Dermis blood vessel endothelial cell (primary cell): ENCODE results near the gene SLC22A5. TPM values are rescaled to one million over a fixed set of nuclear protein-coding genes. Genes with fewer than 3 reads are reported as not detected.

Experiments used
- DNase-seq: peaks from one replicate; pipeline ENCODE4 v3.0.0; 2010
- total RNA-seq: library from RNA; depleted of rRNA; stranded (reverse); fragments of >200 nt; gene quantifications from 2 replicates; pipeline ENCODE4 v1.2.3, GENCODE V29; 2014

SLC22A5 gene
- total RNA-seq, 1 donor from 2014 or later = 4.8 TPM

DNA sequence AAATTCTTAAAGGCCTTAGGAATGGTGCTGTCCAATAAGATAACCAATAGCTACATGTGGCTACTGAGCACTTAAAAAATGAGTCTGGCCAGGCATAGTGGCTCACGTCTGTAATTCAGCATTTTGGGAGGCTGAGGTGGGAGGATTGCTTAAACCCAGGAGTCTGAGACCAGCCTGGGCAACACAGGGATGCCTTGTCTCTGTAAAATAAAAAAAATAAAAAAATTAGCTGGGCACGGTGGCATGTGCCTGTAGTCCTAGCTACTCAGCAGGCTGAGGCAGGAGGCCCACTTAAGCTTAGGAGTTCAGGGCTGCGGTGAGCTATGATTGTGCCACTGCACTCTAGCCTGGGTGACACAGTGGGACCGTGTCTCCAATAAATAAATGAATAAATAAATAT, 1.3 kb upstream of the SLC22A5 start:
- no peak for DNase-seq

DNA sequence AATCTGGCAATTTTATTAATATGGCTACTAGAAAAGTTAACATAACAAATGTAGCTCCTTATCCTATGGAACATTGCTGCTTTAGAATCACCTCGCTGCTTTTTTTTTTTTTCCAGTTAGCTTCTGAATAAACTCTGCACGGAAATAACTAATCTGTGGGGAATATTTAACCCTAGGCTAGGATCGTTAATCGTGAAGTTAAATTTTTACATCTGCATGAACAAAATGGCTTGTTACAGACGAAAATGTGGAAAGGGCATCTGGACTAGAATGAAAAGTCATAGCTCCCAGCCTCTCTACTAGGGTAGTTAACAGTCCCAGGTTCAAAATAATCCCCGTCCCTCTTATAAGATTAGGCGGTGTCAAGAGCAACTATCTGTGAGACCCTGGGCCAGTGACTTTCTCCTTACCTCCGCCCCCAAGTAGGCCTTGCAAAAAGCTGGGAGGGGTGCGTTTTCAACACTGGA, 470 bp upstream of the SLC22A5 start:
- no peak for DNase-seq

DNA sequence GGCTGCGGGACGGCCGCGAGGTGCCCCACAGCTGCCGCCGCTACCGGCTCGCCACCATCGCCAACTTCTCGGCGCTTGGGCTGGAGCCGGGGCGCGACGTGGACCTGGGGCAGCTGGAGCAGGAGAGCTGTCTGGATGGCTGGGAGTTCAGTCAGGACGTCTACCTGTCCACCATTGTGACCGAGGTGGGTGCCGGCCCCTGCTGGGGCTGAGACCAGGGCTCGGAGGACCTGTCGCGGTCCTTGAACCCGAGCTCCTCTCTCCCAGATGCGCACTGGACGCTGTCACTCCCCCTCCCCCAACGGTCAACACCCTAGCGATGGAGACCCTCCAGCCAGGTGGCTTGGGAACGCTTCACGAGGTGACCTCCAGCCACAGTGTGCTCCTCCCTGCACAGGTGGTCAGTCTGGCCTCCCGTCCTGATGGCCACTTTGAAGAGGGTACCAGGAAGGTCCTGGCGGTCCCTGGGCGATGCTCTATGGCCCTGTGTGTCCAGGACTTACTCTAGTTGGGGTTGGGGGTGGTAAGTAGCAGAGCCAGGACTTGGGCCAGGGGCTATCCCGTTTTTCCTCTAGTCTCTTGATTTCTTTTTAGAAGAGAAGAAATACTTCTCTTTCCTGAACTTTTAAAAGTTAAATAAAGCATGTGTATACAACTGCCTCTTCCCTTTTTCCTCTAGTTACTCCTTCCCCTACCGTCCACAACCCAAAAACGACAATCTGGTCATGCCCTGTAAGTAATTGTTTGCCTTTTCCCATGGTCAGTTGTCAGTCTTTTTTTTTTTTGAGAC, 866 bp downstream of the SLC22A5 start:
- DNase-seq = no peak

DNA sequence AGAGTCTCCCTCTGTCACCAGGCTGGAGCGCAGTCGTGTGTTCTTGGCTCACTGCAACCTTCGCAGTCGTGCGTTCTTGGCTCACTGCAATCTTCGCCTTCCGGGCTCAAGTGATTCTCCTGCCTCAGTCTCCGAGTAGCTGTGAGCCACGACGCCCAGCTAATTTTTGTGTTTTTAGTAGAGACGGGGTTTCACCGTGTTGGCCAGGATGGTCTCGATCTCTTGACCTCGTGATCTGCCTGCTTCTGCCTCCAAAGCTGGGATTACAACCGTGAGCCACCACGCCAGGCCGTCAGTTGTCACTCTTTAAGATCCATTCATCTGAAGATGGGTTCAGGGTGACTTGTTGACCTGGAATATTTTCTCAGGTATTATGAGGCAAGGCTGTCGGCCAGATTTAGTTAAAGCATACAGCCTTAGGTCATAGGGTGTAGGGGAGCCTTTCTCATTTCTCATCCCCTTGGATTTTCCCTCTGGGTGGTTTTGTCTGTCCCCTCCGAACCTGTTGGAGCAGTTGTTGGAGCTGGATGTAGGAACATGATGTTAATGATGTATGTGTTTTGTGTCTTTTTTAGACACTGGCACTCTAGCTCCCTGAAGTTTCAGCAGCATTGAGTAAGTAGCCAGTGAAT, 1.6 kb downstream of the SLC22A5 start:
- no peak for DNase-seq

DNA sequence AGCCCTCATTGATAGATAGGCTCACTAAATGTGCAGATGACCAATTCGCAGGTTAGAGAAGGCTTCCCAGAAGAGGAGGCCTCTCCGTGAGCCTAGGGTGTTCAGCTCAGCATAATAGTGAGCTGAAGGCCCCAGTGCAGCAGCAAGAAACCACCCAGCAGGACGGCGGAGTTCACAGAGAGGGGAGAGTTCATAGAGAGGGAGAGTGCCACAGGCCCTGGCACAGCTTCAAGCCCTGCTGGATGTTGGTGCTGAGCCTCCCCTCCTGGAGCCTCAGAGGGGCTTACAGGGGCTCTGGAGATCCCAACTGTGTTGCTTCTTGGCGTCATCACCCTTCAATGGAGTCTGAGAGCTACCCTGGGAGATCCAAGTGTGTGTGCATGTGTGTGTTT, 2.1 kb downstream of the SLC22A5 start:
- DNase-seq = no peak

DNA sequence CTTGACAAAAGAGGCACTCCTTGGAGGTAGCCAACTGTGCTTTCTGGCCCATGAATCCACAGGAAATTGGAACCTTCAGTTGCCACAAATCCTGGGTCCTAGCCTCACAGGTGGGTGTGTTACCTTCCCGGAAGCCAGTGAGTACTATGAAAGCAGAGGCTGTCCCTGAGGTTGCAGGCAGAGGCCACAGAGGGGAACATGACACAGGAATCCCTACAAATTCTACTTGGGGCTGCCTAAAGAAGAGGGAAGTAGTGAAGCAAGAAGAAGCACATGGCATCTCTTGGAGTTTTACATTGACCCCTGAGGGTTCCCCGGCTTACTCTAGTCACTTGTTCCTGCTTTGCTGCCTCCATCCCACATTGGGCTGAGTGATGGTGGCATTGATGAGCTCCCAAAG, 2.6 kb downstream of the SLC22A5 start:
- no peak for DNase-seq

DNA sequence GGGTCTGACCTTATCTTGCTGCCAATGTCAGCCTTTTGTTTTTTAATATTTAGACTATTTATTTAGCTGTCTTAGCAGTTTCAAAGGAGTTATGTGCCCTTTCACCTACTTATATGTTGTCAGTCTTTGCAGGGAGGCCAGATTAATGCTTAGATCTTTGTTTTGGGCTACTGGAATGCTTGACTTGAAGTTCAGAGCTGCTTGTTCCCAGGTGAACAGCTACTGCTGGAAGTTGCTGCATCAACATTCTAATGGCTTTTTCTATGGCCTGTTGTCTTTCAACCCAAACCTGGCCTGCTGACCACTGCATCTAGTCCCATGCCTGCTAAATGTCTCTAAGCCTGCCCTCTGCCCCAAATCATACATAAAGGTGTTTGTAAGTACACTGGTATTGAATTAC, 3.0 kb downstream of the SLC22A5 start:
- DNase-seq = no peak

DNA sequence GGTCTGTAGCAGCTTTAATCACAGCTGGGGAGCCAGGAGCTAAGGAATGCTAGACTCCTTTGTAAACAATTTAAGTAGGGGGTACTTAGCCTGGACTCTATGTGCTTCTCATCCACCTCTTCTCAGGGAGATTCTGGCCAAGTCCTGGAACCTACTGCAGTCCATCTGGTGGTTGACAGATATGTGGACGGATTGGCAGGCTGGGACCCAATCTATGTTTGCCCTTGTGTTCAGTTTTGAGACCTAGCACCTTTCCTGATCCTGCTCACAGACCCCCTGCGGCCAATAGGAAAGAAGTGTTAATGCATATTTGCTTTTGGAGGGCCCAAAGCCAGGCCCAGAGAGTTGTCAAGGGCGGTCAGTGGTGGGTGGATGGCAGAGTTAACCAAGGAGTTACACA, 6.4 kb downstream of the SLC22A5 start:
- DNase-seq = no peak

DNA sequence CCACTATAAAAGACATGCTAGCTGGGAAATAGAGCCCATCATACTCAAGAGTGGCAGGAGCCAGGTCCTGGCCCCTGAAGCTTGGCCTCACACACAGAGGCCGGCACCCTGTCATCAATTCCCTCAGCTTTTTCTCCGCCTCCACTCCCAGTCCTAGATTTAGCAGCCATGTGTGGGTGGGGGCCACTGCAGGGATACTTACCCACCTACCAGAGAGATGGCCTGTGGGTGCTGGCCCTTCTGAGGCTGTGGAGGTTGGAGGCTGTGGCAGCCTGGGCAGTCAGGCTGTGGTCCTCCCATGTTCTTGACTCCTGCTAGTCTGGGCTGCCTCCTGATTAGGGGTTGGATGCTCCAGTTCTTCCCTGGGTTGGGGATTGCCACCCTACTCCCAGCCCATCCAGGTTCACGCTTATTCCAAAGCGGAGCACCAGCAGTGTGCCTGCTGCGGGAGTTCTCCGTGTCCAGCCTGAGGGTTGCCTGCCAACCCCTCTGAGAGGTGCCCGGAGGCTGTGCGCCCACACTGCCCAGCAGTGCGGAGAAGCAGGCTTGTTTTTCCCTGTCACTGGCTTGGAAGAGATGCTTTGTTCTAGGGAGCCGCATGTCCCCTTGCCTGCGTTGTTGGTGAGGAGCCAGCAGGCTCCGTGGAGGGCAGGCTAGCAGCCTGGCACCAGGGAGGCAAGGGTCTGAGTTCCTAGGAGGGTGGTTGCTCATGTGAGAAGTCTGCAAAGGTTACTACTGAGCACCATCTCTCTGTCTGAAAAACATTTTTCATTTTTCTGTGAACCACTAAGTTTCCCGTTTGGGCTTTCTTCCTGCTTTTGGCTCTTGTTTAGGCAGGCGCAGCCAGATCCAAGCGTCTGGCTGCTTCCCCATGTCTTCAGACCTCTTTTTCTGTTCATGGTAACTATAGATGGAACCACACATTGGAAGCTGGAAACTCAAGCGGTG, 7.5 kb downstream of the SLC22A5 start:
- DNase-seq = no peak

DNA sequence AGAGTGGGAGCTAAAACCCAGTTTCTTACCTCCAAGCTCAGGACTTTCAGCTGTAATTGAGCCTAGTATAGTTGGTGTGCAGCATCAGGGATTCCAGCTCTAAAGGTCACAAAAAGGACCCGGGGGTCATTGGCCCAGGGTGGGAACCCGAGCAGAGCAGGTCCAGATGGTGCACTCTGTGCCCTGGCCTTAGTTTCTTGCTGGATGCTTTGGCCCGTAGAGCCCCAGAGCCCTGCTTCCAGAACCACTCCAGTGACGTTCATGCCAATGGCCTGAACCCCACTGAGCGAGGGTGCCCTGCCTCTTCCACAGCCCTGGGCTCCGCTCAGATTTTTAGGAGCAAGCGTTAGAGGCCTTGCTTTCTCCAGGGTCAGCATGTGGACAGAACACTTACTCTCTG, 8.2 kb downstream of the SLC22A5 start:
- DNase-seq = no peak

DNA sequence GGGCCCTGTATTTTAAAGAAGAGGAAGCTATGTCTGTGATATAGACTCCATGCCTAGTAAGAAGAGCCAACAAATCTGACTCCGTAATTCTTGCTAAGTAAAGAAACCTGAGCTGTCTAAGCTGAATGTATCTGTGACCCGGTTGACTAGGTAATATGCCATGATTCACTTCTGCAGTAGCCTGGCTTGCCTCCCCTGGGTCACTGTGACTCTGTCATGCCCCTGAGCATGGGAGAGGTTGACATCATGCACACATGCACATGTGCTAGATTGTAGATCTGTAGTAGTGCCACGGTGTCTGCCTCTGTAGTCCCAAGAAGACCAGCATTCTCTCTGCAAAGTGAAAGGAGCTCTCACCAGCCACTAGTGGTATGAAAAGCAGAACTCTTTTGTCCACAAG, 9.1 kb downstream of the SLC22A5 start:
- no peak for DNase-seq

DNA sequence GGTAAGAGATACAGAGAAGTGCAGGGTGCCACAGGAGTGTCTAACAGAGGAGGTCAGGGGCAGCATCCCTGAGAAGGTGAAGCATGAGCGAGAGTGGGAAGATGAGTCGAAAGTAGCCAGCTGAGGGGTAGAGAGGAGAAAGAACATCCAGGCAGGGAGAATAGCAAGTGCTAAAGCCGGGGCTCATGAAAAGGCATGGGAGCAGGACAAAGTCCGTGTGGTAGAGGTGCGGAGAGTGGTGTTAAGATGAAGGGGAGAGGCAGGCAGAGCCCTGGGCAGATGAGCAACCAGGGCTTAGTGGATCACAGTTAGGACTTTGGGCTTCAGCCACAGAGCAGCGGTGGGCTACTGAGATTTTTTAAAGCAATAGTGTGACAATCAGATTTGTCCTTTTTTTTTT, 10.5 kb downstream of the SLC22A5 start:
- DNase-seq = no peak

DNA sequence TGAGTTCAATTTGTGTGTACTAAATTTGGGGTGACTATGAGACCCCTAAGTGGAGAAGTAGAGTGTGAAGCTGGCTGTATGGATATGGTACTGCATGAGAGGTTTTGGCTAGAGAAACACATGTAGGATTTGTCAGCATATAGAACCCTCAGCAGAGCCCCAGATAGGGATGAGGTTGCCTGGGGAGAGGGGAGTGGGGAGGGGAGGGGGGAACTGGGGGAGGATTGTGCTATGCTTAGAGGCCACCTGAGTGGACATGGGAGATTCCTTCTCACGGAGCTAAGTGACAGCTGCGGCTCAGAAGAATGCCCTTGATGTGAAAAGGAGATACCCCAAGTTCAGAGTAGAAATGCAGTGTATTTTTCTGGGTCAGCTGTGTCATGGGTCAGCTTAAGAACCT, 11.2 kb downstream of the SLC22A5 start:
- DNase-seq = no peak

DNA sequence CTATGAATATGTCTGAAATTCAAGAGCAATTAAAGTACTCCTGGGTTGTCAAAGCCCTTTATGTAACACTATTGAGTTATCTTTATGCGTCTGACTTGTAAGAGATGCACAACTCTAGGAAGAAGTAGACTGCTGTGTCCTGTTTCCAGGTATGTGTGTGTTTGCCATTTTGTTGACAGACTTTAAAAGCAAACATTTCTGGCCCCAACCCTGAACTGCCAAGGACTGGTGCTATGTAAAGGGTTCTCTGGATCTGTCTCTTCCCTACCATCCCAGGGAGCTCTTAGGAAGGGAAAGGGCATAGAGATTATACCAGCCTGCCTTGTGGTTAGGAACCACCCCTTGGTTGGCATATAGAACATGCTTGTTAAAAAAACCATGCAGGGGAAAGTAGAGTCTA, 12.1 kb downstream of the SLC22A5 start:
- DNase-seq = no peak

DNA sequence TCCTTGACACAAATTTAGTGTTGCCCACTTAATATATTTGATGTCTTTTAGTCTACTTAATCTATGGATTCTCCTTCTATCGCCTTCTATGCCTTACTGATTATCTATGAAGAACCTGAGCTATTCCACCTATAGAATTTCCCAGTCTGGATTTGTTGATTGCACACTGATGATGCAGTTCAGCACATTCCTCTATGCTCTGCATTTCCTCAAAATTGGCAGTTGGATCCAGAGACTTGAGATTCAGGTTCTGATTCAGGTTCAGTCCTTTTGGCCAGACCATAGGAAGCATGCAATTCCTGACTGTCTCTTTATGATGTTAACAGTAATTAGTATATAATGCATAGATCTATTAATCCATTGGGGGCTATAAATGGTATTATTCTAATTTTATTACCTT, 13.8 kb downstream of the SLC22A5 start:
- no peak for DNase-seq

DNA sequence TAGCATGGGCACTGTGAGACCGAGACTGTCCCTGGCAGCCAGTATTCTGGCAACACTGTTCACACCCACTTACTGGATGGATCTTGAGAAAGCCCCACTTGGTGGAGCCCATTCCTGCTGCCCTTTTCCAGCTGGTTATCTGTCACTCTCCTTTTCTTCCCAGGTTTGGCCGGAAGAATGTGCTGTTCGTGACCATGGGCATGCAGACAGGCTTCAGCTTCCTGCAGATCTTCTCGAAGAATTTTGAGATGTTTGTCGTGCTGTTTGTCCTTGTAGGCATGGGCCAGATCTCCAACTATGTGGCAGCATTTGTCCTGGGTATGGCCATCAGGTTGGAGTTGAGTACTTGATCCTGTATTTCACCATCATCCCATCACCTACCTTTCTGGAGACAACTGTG, 14.5 kb downstream of the SLC22A5 start:
- no peak for DNase-seq

DNA sequence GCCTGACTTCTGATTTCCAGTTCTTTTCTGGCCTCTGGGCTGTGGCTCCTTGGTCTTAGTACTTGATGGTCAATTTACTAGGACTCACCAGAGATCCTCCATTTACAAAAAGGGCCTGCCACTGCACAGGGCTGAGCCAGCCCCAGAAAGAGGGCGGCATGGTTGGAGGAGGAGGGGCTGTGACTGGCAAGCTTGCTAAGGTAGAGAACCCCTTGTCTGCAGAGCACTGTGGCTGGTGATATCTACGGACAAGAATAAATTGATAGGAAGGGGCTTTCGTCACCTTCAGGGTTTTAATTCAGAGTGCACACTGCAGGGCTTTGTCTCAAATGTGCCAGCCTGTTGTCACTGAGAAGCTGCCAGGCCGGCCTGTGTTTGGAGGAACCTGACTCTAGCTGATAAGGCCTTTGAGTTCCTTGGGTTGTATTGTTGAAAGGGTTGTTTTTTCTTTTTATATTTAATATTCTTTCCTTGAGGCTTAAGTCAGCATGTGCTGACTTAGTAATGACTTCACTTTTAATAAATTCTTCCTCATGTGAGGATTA, 15.1 kb downstream of the SLC22A5 start:
- DNase-seq = no peak

DNA sequence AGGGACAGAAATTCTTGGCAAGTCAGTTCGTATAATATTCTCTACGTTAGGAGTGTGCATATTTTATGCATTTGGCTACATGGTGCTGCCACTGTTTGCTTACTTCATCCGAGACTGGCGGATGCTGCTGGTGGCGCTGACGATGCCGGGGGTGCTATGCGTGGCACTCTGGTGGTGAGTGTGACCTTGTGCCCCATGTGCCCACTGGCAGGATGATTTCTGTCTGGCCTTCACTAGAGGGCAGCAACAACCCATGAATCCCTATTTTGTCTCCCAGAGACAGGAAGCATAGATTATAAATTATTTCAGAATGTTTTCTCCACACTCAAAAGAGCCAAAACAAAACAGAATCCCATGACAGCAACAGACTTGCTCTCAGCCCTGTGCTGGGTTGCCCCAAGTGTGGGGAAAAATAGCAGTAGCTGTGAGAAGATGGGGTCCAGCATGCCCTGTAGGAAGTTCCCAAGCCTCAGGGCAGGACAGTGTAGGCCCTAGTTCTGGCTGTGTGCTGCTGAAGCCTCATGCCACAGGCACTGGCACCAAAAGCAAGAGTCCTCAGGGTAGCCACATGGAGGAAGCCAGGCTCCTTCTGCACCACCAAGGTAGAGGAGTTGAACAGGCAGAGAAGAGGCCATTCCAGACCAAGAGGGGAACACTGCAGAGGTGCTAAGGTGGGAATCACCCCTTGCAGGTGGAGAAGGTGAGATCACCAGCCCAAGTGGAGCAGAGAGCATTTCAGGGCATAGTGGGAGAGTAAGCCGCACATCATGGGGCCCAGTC, 16.0 kb downstream of the SLC22A5 start:
- peak; percentile 84 for DNase-seq

DNA sequence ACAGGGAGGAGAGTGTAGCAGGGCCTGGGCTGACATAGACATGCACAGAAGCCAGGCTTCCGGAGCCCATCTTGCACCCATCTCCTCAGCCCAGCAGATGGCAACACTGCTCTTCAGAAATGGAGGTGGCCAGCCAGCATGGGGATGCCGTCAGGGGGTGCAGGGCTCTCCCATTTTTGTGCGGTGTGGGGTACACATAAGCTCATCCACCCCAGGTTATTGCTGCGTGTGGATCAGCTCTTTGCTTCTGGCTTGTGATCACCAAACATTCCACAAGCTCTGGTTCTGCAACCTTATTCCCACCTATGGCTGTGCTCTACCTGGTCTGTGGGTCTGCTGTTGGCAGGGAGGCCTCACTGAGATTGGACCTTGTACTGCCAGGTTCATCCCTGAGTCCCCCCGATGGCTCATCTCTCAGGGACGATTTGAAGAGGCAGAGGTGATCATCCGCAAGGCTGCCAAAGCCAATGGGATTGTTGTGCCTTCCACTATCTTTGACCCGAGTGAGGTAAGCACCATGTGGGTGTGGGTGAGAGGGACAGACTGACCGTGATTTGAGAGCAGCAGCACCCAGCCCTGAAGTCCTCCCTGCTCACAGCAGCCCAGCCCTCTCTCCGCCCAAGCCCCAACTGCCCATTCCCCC, 17.3 kb downstream of the SLC22A5 start:
- peak; percentile 88 for DNase-seq

DNA sequence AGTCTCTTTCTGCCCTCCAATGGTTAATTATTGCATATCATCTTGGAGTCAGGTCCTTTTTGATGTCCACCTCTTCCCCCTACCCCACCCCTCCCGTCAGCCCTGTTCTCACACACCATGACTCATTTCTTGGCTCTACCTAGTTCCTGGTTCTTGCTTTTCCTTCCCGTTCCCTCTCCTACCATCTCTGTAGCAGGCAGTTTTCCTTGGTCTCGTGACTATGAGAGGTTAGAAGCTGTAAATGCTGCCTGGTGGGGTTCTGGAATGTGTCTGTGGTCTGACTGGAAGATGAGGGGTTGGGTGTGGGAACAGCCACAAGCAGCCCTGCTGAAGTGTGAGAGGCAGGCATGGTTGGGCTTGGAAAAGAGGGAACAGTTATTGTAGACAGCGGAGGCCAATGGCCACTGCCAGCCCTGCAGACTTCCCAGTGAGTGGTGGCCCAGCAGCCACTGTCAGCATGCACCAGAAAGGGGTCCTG, 18.2 kb downstream of the SLC22A5 start:
- peak; percentile 94 for DNase-seq

DNA sequence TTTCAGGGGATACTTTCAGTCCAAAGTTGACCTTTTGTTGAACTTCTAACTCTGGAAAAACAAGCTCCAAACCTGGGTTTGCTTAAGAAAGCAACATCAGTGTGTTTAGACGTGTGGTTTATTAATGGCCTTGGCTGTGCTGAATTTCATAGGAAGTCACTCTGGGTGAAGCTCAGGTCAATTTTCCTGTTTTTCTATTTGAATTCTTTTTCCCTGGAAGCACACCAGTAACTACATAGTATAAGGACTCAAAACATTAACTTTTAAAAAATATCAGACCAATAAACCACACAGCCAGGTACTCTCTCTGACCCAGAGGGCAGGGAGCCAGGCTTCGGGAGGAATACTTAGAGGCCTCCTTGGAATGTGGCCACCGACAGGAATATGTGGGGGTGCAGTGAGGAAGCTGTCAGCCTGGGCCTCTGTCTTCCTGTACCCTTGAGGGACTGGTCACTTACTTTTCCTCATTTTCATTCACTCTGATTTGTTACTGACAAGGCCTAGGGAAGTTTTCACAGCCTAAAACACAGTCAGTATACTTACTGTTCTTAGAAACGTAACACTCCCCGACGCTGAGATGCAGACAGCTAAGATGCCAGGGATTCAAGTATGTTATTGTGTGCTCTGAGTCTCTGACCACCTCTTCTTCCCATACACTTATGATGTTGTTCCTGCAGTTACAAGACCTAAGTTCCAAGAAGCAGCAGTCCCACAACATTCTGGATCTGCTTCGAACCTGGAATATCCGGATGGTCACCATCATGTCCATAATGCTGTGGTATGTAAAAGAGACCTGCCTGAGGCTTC, 18.9 kb downstream of the SLC22A5 start:
- peak; percentile 84 for DNase-seq
